Measurements from ENCODE around the gene MYF5. TPM values are rescaled to one million over a fixed set of nuclear protein-coding genes. Genes with fewer than 3 reads are reported as not detected.

Gene MYF5
- total and polyA plus RNA-seq, 10 of the 15 experiments (the other 5 are each of a cell fraction or from before 2014, with no cell fraction given), result not detected

DNA sequence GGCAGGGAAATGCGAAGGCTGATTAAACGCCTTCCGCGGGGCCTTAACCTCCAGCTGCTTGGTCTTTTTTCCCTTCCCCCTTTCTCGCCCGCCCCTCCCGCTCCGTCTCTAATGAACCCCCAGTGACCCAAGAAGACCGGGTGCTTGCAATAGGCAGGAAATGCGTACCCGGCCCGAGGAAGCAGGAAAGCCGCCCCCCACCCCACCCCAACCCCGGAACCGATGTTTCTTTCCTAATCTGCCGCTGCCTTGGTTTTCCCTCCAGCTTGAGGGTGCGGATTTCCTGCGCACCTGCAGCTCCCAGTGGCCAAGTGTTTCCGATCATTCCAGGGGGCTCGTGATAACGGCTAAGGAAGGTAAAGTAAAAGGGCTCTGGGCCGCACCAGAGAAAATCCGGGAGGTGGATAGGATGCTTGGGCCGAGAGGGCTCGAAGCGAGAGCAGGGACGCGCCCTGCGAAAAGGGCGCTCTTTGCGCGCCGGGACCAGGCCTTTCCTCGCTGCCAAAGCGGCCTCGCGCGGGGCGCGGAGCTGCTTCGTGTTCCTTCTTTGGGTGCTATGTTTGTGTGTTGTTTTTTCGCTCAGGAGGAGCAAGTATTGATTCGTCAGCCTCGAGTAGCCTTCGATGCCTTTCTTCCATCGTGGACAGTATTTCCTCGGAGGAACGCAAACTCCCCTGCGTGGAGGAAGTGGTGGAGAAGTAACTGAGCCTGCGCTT, 8.3 kb upstream of the MYF5 start (continued):
- TF ChIP-seq IRF4 (IDR thresholded peaks at IDR 0.05; ENCODE audit: low read depth, low read length) (no peak), KLF5 (IDR thresholded peaks at IDR 0.05; ENCODE audit: partially characterized antibody) (no peak), MEF2A (IDR thresholded peaks at IDR 0.05; ENCODE audit: insufficient read depth, low read depth, low read length) (no peak), MXI1 (IDR thresholded peaks at IDR 0.05; ENCODE audit: low read depth, low read length) (no peak)

DNA sequence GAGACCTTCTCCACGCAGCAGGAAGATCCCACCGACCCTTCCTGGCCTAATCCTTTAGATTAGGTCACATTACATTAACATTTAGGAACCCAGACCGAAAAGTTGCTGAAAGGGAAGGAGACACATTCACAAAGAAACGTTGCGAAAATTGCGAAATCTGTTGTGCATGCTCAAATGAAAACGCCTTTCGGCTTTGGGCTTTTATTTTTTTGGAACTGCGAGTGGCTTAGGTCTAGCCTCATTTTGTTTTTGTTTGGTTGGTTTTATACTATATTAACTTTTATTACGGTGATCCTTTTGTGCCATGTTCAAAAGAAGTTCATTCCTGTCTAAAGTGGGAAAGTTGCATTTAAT, 7.8 kb upstream of the MYF5 start:
- no peak for FAIRE-seq
- RAD21 ChIA-PET (ENCODE audit: unreplicated experiment), result no interaction called here
- H3K4me2 ChIP-seq (ENCODE audit: control insufficient read depth, insufficient read depth), result no peak overlapping the region
- H3K79me2 ChIP-seq (ENCODE audit: control insufficient read depth, insufficient read depth, low read length), result no peaks in the 10 kb centered on the region
- H2AFZ ChIP-seq (ENCODE audit: control insufficient read depth, low read depth, low read length), result no peak overlapping the region
- no TSS peak for BruUV-seq (replicated peaks)
- 31% methylated on average over 10 of the region's 10 CpGs for WGBS (ENCODE audit: insufficient coverage, insufficient replicate concordance, low lambda C conversion rate, missing lambda C conversion rate)
- H3K27ac ChIP-seq (ENCODE audit: control insufficient read depth, insufficient read depth), result no peak overlapping the region
- H3K9ac ChIP-seq (ENCODE audit: control insufficient read depth, insufficient read depth, low read length), result no peak overlapping the region
- intact Hi-C loops (cut with micrococcal nuclease; ENCODE audit: unreplicated experiment), result no loop called here
- ATAC-seq, result no peak
- H4K20me1 ChIP-seq (ENCODE audit: control insufficient read depth, insufficient read depth), result no peaks in the 10 kb centered on the region
- TF ChIP-seq, protein P1, sequence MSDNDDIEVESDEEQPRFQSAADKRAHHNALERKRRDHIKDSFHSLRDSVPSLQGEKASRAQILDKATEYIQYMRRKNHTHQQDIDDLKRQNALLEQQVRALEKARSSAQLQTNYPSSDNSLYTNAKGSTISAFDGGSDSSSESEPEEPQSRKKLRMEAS (IDR thresholded peaks at IDR 0.05; ENCODE audit: low read depth, low read length), result no peak
- TF ChIP-seq ZNF24 (IDR thresholded peaks at IDR 0.05), result no peak
- no peak for TF ChIP-seq RAD51 (IDR thresholded peaks at IDR 0.05)
- TF ChIP-seq, protein P2, sequence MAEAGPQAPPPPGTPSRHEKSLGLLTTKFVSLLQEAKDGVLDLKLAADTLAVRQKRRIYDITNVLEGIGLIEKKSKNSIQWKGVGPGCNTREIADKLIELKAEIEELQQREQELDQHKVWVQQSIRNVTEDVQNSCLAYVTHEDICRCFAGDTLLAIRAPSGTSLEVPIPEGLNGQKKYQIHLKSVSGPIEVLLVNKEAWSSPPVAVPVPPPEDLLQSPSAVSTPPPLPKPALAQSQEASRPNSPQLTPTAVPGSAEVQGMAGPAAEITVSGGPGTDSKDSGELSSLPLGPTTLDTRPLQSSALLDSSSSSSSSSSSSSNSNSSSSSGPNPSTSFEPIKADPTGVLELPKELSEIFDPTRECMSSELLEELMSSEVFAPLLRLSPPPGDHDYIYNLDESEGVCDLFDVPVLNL (IDR thresholded peaks at IDR 0.05; ENCODE audit: low read depth, low read length), result no peak
- no peak for TF ChIP-seq TARDBP (IDR thresholded peaks at IDR 0.05; ENCODE audit: borderline replicate concordance)
- TF ChIP-seq STAT3 (IDR thresholded peaks at IDR 0.05; ENCODE audit: low read depth, low read length), result no peak
- TF ChIP-seq CBFB (IDR thresholded peaks at IDR 0.05; ENCODE audit: low read depth), result no peak
- H3K9me3 ChIP-seq (replicated peaks; ENCODE audit: control insufficient read depth, insufficient read depth, low read length), result no peaks in the 10 kb centered on the region
- H3K4me1 ChIP-seq (ENCODE audit: control insufficient read depth, insufficient read depth, low read length), result peaks cover 2% of the 10 kb centered on the region; the same call in 1 of the 2 replicates
- SMC1A ChIA-PET (ENCODE audit: uncharacterized antibody, unreplicated experiment), result no interaction called here
- no peak overlapping the region for H3K4me3 ChIP-seq
- in situ Hi-C loops (cut with MboI), result no loop called here
- POLR2A ChIA-PET, result no interaction called here
- CTCF ChIA-PET, result no interaction called here
- no peaks in the 10 kb centered on the region for H3K36me3 ChIP-seq (ENCODE audit: control insufficient read depth in 2 of 2, insufficient read depth in 2 of 2, low read length in 1 of 2)
- DNase-seq (ENCODE audit: low read depth, low spot score), result no peak
- H3K27me3 ChIP-seq (replicated peaks in 1 of 2; ENCODE audit: control insufficient read depth in 2 of 2, insufficient read depth in 2 of 2, low read length in 1 of 2), result peaks cover 5 to 17% of the 10 kb centered on the region in 2 experiments

Measured in GM12878 (cell line).